ENCODE data around the gene IL10RB.
A peak's percentile ranks its signal among the peaks of the same experiment; 100 is the strongest.

DNA sequence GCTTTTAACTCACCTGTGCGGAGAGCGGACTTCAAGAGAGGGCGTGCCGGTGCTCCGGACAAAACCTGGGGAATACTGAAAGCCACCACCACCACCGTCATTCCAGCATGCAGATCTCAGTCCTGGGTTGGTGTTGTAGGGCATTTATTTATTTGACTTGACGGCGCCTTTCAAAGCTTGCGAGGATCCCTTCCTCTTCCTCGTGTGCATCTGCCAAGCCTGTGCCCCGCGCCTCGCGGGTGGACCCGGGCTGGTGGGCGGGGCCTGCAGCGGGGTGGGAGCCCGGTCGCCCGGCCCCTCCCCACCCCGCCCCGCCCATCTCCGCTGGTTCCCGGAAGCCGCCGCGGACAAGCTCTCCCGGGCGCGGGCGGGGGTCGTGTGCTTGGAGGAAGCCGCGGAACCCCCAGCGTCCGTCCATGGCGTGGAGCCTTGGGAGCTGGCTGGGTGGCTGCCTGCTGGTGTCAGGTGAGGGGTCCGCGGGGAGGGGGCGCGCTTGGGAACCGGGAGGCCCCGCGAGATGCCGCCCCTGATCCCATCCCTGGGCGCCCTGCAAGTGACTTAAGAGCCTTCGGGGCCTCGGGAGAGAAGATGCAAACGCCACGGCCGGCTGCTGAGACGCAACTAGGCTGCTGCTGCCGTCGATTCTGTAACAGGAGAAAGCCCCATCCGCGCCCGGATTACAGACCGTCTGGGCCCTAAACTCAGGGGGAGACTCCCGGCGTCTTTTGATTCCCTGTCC is at the start of gene IL10RB:
- peak; percentile 45 to 53 for TF ChIP-seq POLR2A (IDR thresholded peaks at IDR 0.05)
- TF ChIP-seq, protein P1, sequence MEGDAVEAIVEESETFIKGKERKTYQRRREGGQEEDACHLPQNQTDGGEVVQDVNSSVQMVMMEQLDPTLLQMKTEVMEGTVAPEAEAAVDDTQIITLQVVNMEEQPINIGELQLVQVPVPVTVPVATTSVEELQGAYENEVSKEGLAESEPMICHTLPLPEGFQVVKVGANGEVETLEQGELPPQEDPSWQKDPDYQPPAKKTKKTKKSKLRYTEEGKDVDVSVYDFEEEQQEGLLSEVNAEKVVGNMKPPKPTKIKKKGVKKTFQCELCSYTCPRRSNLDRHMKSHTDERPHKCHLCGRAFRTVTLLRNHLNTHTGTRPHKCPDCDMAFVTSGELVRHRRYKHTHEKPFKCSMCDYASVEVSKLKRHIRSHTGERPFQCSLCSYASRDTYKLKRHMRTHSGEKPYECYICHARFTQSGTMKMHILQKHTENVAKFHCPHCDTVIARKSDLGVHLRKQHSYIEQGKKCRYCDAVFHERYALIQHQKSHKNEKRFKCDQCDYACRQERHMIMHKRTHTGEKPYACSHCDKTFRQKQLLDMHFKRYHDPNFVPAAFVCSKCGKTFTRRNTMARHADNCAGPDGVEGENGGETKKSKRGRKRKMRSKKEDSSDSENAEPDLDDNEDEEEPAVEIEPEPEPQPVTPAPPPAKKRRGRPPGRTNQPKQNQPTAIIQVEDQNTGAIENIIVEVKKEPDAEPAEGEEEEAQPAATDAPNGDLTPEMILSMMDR (IDR thresholded peaks at IDR 0.05 in 4 of 5, conservative IDR thresholded peaks at IDR 0.05 in 1 of 5): no peak
